Panc1 (cell line): ENCODE measurements around the gene ZDHHC4. TPM values are rescaled to one million over a fixed set of nuclear protein-coding genes. Genes with fewer than 3 reads are reported as not detected.
"Not testable (repeated sequence)": the region's sequence is repeated elsewhere in the genome, so short reads cannot be mapped to it uniquely, and the experiment has no call there.

ENCODE experiments used
- ATAC-seq: fragments of 200-7000 bp; cut with Tn5 transposase; 2 replicates; pipeline ENCODE4 v1.9.1; 2020; ENCODE audit warnings: mild to moderate bottlenecking, moderate library complexity
- BruUV-seq: library from RNA; stranded (reverse); fragments of 400-500 nt; replicated peaks from 2 replicates; lab custom pipeline; 2021; lab: Mats Ljungman, UMichigan
- CTCF ChIA-PET: fragments of 300-600 bp; sonication (Branson Sonifier 250); formaldehyde crosslinking; loops from one replicate; lab custom pipeline; 2022; ENCODE audit warnings: antibody characterized with exemption; lab: Charles Lee
- POLR2A ChIA-PET: fragments of 300-600 bp; sonication (Branson Sonifier 250); formaldehyde crosslinking; loops from one replicate; lab custom pipeline; 2022; ENCODE audit warnings: antibody characterized with exemption; lab: Charles Lee
- DNase-seq: peaks from one replicate; pipeline ENCODE4 v3.0.0-alpha.2; 2010; ENCODE audit warnings: low read depth, low spot score
- H3K27ac ChIP-seq: 2 replicates; pipeline ENCODE4 v1.5.1; 2011; ENCODE audit warnings: mild to moderate bottlenecking, low read length, inconsistent platforms
- H3K27me3 ChIP-seq: fragments of 200-500 bp; sonication (Bioruptor generic); 2 replicates; pipeline ENCODE4 v1.6.0; 2014; ENCODE audit warnings: low read length, inconsistent platforms; ENCODE audit not compliant: control insufficient read depth, insufficient read depth
- H3K36me3 ChIP-seq: fragments of 200-500 bp; sonication (Bioruptor generic); 2 replicates; pipeline ENCODE4 v1.5.1; 2014; ENCODE audit warnings: inconsistent platforms, mild to moderate bottlenecking, low read length, moderate library complexity; ENCODE audit not compliant: control insufficient read depth, insufficient read depth
- H3K4me1 ChIP-seq: 2 replicates; pipeline ENCODE4 v1.5.1; 2011; ENCODE audit warnings: inconsistent platforms, mild to moderate bottlenecking, low read length, moderate library complexity; ENCODE audit not compliant: control insufficient read depth, insufficient read depth
- H3K4me3 ChIP-seq, 2 experiments: 2 replicates each; pipeline ENCODE4 v1.5.1; 2011 to 2012; ENCODE audit warnings: low read depth in 2 of 2, low read length in 2 of 2, mild to moderate bottlenecking in 2 of 2, inconsistent platforms in 1 of 2, moderate library complexity in 1 of 2
- H3K9me3 ChIP-seq: fragments of 200-500 bp; sonication (Bioruptor generic); 2 replicates; pipeline ENCODE4 v1.5.1; 2014; ENCODE audit warnings: low read depth, mild to moderate bottlenecking, inconsistent platforms, low read length, moderate library complexity; ENCODE audit not compliant: control insufficient read depth, insufficient read depth
- CTCF ChIP-seq: fragments of 450-650 bp; IDR thresholded peaks from 2 replicates; pipeline ENCODE4 v1.5.1; 2017; ENCODE audit warnings: mild to moderate bottlenecking
- POLR2AphosphoS5 ChIP-seq: IDR thresholded peaks from 2 replicates; pipeline ENCODE4 v1.6.1; 2012; ENCODE audit warnings: mild to moderate bottlenecking, low read depth, low read length, moderate library complexity
- REST ChIP-seq, 2 experiments: IDR thresholded peaks; 2 replicates each; pipeline ENCODE4 v1.6.1; 2011 to 2012; ENCODE audit warnings: low read depth in 2 of 2, control low read depth in 1 of 2, low read length in 1 of 2, mild to moderate bottlenecking in 1 of 2, moderate library complexity in 1 of 2; ENCODE audit not compliant: insufficient read depth in 1 of 2
- SIN3A ChIP-seq: IDR thresholded peaks from 2 replicates; pipeline ENCODE4 v1.6.1; 2012; ENCODE audit warnings: low read depth, mild to moderate bottlenecking, low read length, moderate library complexity, borderline replicate concordance; ENCODE audit not compliant: insufficient read depth
- TCF7L2 ChIP-seq: IDR thresholded peaks from 2 replicates; pipeline ENCODE4 v1.6.1; 2011; ENCODE audit warnings: mild to moderate bottlenecking, low read depth, low read length, inconsistent platforms
- in situ Hi-C: cut with HindIII; loops from 2 replicates; pipeline ENCODE4 v1.10.0; 2016; ENCODE audit warnings: low sequenced_read_pairs, low pct_unique_long_range_greater_than_20kb
- intact Hi-C: fragments of 100-400 bp; cut with micrococcal nuclease; formaldehyde crosslinking; loops from one replicate; pipeline ENCODE4 v1.10.0; 2022; ENCODE audit not compliant: unreplicated experiment
- total RNA-seq: library from RNA; stranded (reverse); gene quantifications from one replicate; pipeline ENCODE4 v1.2.1, GENCODE V29; 2021; ENCODE audit not compliant: unreplicated experiment

Gene ZDHHC4
- total RNA-seq, 1 experiment from 2014 or later, result 113 TPM

DNA sequence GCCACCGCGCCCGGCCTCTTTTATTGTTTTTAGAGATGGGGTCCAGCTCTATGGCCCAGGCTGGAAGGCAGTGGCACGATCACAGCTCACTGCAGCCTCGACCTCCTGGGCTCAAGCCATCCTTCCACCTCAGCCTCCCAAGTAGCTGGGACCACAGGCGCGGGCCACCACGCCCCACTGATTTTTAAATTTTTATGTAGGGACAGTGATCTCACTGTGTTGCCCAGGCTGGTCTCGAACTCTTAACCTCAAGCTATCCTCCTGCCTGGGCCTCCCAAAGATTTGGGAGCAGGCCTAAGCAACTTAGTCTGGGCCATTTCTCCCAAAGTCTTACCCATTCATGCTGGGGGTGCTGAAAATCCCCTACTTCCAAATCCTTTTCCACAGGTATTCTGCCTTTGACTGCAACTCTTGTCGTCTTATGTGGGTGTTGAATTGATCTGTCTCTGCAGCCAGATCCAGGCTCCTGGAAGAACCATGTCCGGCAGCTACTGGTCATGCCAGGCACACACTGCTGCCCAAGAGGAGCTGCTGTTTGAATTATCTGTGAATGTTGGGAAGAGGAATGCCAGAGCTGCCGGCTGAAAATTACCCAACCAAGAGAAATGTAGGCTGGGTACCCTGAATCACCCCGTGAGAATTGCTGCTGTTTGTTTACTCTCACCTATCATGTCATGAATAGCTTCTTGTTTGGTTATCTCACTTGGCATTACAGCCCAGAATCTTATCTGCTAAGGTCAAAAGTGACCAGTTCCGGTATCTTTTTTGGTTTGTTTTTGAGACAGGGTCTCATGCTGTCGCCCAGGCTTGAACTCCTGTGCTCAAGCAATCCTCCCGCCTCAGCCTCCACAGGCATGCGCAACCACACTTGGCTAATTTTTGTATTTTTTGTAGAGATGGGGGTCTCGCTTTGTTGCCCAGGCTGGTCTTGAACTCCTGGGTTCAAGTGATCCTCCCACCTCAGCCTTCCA is 1.1 kb downstream of the ZDHHC4 start:
- POLR2A ChIA-PET, result no interaction called here
- DNase-seq, result no peak
- in situ Hi-C loops (no loop called here), intact Hi-C loops (no loop called here)
- TSS peak; percentile 83 for BruUV-seq
- Histone ChIP-seq H3K9me3 (no peaks in the 10 kb centered on the region), H3K36me3 (peaks cover 10% of the 10 kb centered on the region; the same call in 1 of the 2 replicates), H3K27me3 (no peaks in the 10 kb centered on the region), H3K4me3 (peak overlapping the region; percentile 79 to 94), H3K4me1 (peaks cover 17% of the 10 kb centered on the region), H3K27ac (peak overlapping the region; percentile 93)
- no peak for TF ChIP-seq CTCF
- no peak for TF ChIP-seq SIN3A
- no peak for TF ChIP-seq REST (IDR thresholded peaks at IDR 0.05; ENCODE audit: insufficient read depth in 1 of 2, low read depth in 2 of 2, low read length in 1 of 2)
- TF ChIP-seq POLR2AphosphoS5, result no peak
- TF ChIP-seq TCF7L2, result no peak
- CTCF ChIA-PET, result no interaction called here
- ATAC-seq, result no peak

- DNase-seq (no peak), ATAC-seq (no peak)
- peaks cover 17% of the 10 kb centered on the region for H3K4me1 ChIP-seq
- no peak overlapping the region for H3K27ac ChIP-seq
- BruUV-seq, result no TSS peak
- CTCF ChIA-PET, result no interaction called here
- H3K36me3 ChIP-seq, result peaks cover 12% of the 10 kb centered on the region; the same call in 1 of the 2 replicates
- in situ Hi-C loops (no loop called here), intact Hi-C loops (no loop called here)
- POLR2A ChIA-PET, result no interaction called here
- TF ChIP-seq CTCF (no peak), REST (IDR thresholded peaks at IDR 0.05; ENCODE audit: insufficient read depth in 1 of 2, low read depth in 2 of 2, low read length in 1 of 2) (no peak), POLR2AphosphoS5 (no peak), TCF7L2 (no peak), SIN3A (no peak)
- no peaks in the 10 kb centered on the region for H3K9me3 ChIP-seq
- H3K4me3 ChIP-seq, result no peak overlapping the region
- no peaks in the 10 kb centered on the region for H3K27me3 ChIP-seq
These were observed 2.2 kb downstream of the ZDHHC4 start for GRCh38 chr7:6579446-6579845.

GRCh38 chr7:6585746-6586432 is 8.6 kb downstream of the ZDHHC4 start:
- H3K27me3 ChIP-seq, H3K9me3 ChIP-seq, CTCF ChIA-PET, intact Hi-C loops, H3K27ac ChIP-seq, DNase-seq, H3K4me1 ChIP-seq, in situ Hi-C loops, POLR2A ChIA-PET, H3K4me3 ChIP-seq, BruUV-seq, ATAC-seq: not testable (repeated sequence)
- H3K36me3 ChIP-seq, result peaks cover 12% of the 10 kb centered on the region; the same call in 1 of the 2 replicates
